GM20000 (cell line): ENCODE data around the gene ZSCAN5A.

Experiments
- DNase-seq: peaks from one replicate; pipeline ENCODE4 v3.0.0; 2012; ENCODE audit warnings: low spot score
- TF ChIP-seq, protein P1 (sequence below): IDR thresholded peaks from 2 replicates; pipeline ENCODE4 v1.5.1; 2012; ENCODE audit warnings: mild to moderate bottlenecking, control low read depth; ENCODE audit errors: extremely low read depth, missing control alignments

ZSCAN5A gene

DNA sequence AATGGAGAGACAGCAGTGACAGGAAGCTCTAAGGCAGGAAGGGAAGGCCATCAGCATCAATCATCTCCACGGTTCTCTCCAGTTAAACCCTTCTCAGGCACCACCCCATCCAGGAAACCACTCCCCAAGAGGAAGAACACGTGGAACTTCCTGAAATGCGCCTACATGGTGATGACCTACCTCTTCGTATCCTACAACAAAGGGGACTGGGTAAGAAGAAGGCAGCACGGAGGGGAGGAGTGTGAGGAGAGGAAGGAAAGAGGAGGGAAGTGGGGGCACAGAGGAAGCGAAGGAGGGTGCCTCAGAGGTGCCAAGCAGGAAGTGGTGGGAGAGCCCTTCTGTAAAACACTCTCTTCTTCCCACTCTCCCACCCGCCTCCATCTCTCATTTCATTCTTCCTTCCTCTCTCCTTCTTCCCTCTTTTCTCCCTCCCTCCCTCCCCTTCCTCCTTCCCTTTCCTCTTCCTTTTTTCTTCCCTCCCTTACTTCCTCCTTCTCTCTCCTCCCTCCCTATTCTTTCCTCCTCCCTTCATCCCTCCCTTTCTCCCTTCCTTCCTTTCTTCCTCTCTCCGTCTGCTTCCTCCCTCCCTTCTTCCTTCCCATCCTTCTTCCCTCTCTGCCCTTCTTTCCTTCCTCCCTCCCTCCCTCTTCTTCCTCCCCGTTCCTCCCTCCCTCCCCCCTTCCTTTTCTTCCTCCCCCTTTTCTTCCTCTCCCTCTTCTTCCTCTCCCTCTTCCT is 12.6 kb downstream of the ZSCAN5A start:
- DNase-seq, result no peak
- TF ChIP-seq, protein P1, sequence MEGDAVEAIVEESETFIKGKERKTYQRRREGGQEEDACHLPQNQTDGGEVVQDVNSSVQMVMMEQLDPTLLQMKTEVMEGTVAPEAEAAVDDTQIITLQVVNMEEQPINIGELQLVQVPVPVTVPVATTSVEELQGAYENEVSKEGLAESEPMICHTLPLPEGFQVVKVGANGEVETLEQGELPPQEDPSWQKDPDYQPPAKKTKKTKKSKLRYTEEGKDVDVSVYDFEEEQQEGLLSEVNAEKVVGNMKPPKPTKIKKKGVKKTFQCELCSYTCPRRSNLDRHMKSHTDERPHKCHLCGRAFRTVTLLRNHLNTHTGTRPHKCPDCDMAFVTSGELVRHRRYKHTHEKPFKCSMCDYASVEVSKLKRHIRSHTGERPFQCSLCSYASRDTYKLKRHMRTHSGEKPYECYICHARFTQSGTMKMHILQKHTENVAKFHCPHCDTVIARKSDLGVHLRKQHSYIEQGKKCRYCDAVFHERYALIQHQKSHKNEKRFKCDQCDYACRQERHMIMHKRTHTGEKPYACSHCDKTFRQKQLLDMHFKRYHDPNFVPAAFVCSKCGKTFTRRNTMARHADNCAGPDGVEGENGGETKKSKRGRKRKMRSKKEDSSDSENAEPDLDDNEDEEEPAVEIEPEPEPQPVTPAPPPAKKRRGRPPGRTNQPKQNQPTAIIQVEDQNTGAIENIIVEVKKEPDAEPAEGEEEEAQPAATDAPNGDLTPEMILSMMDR, result no peak

DNA sequence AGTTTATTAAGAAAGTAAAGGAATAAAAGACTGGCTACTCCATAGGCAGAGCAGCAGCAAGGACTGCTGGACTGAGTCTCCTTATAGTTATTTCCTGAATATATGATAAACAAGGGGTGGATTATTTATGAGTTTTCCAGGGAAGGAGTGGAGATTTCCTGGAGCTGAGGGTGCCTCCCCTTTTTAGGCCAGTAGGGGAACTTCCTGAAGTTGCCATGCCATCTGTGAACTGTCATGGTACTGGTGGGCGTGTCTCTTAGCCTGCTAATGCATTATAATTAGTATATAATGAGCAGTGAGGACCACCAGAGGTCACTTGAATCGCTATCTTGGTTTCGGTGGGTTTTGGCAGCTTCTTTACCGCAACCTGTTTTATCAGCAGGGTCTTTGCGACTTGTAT is 13.5 kb downstream of the ZSCAN5A start:
- TF ChIP-seq, protein P1, result no peak
- no peak for DNase-seq

DNA sequence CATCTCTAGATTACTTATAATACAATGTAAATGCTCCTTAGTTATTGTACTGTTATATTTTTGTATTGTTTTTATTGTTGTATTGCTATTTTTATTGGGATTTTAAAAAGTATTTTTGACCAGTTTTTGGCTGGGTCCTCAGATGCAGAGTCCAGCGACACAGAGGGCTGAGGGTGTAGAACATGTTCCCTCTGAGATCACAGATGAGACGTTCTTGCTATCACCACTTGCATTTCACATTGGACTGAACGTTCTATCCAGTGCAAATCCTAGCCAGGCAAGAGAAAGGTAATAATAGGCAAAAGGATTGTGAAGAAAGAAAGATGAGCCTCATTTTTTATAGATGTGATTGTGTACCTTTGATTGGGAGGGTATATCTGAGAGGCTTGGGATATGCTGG is 15.0 kb downstream of the ZSCAN5A start:
- DNase-seq, result no peak
- TF ChIP-seq, protein P1, result no peak

DNA sequence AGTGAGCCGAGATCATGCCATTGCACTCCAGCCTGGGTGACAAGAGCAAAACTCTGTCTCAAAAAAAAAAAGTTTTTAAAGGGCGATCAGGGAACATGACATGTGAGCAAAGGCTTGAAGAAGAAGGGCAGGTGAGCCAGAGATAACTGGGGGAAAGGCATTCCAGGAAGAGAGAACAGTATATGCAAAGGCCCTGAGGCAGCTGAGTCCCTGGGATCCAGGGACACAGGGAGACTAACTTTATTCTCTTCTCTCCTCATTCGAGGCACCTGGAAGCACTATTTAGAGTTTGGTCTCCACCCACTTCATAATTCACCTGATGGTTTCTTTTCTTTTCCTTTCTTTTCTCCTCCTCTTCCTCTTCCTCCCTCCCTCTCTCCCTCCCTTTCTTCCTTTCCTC is 17.6 kb downstream of the ZSCAN5A start:
- no peak for DNase-seq
- TF ChIP-seq, protein P1, result no peak

DNA sequence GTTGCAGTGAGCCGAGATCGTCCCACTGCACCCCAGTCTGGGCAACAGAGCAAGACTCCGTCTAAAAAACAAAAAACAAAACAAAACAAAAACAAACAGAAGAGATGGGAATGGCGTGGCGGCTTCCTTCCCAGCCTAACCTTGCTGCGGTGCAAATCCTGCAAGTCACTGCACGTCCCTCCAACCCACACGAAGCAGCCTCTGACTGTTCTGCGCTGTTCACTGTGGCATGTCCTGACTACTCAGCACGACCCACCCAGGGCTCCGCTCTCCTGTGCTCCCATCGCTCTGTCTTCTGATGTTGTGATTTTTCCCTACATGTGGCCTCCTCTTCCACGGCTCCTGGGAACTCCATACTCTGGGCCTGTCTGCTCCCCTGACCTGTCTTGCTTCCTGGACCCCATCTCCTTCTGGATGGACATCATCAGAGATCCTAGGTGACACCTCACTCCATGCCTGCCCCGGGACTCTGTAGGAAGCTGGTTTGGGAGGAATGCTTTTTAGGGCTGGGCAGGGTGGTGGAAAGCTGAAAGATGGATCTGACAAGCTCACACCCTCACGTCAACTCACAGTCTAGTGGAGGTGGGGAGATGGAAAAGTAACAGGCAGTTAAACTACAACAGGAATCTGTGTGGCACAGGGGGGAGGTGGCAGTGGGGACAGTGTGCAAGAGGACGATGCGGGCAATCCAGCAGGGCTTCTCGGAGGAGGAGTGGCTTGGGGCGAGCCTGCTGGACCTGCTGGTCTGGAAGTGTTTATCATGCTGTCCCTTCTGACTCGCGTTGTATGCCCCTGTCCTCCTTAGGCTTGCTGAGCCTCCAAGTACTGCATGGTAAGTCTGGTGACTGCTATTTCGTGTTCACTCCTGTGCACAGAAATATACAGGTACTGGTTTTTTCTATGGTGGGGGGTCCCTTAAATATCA is 18.8 kb downstream of the ZSCAN5A start:
- no peak for DNase-seq

DNA sequence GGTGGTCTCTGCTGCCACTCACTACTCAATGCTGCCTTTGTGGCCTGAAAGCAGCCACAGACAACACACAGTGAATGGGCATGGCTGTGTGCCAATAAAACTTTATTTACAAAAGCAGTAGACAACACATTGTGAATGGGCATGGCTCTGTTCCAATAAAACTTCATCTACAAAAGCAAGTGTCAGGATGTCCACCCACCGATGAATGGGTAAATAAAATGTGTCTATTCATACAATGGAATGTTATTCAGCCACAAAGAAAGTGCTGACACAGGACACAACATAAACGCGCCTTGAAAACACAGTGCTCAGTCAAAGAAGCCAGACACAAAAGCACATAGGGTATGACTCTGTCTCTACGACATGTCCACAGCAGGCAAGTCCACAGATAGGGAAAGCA is 20.1 kb downstream of the ZSCAN5A start:
- DNase-seq, result no peak
- TF ChIP-seq, protein P1, result no peak

More for the DNA sequence above, 18.8 kb downstream of the ZSCAN5A start:
- TF ChIP-seq, protein P1, result no peak

DNA sequence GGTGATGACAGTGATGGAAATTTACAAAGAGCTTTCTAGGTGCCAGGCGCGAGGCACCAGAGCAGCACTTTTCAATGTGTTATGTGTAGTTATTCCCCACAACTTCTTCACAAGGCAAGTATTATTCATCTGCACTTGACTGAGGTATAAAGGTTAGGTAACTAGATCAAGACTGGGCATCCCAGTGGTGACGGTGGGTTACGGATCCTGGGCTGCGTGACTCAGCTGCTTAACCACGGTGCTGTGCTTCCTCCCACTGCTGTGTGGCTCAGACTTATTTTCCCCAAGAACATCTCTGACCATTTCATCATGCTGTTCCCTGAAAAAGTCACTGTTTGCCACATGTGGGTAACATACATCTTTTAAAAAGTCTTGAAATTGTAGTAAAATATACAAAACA is 22.8 kb downstream of the ZSCAN5A start:
- DNase-seq, result no peak
- TF ChIP-seq, protein P1, result no peak
